GM10847 (cell line): ENCODE data around the gene CD300LF.

ENCODE experiments used
- POLR2A ChIP-seq: IDR thresholded peaks from 2 replicates; pipeline ENCODE4 v1.6.1; 2011; ENCODE audit not compliant: insufficient read length; ENCODE audit errors: extremely low read depth

Gene CD300LF

DNA sequence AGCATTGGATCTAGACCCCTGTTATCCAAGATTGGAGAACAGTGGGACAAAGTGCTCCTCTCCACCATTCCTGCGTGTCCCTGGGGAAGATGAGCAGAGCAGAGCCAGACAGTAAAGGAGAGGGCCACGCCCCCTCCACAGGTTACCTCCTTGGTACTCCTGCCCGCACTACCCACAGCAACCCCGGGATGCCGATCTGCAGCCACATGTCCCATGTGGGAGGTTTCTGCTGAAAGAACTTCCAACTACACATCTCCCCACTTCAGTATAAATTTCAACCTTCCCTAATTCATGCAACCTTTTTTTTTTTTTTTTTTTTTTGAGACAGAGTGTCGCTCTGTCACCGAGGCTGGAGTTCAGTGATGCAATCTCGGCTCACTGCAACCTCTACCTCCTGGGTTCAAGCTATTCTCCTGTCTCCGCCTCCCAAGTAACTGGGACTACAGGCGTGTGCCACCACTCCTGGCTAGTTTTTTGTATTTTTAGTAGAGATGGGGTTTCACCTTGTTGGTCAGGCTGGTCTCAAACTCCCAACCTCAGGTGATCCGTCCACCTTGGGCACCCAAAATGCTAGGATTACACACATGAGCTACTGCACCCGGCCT is 26.6 kb upstream of the CD300LF start:
- TF ChIP-seq POLR2A: no peak

DNA sequence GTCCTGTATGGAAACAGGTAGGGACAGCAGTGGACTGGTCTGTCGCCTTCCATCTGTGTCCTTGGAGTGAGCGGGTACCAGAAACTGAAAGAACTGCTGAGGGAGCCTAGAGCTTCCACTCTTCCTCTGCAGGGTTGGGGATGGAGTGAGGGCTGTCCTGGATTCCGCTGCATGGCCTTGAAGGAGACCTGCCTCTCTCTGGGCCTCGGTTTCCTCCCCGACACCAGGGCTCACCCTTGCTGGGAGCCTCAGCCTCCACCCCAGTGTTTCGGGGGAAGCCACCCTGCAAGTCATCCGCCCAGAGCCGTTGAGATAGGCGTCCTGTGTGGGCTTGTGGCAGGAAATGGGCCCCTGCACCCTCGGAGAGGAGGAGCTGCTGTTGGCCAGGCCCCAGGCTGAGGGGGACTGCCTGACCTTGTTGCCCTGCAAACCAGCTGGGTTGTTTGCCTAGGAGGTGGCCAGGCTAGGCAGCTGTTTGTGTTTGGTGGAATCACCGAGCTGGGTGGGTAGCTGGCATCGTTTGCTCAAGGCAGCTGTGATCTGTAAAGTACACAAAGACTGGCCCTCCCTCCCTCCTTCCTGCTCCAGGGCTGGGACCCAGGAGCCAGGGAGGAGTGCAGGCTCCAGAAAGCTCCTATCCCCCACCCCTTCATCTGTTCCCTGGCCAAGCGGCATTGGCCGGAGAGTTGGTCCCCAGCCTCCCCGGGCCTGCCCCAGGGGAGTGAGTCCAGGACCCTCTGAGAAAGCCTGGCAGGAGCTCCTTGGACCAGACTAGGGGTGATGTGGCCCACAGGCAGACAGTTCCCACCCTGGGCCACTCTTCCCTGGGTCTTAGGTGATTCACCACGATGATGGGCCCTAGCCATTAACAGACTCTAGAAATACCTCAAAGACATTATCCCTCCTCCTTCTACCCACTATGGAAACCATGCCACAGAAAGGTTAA is 25.6 kb upstream of the CD300LF start:
- peak; percentile 51 for TF ChIP-seq POLR2A

DNA sequence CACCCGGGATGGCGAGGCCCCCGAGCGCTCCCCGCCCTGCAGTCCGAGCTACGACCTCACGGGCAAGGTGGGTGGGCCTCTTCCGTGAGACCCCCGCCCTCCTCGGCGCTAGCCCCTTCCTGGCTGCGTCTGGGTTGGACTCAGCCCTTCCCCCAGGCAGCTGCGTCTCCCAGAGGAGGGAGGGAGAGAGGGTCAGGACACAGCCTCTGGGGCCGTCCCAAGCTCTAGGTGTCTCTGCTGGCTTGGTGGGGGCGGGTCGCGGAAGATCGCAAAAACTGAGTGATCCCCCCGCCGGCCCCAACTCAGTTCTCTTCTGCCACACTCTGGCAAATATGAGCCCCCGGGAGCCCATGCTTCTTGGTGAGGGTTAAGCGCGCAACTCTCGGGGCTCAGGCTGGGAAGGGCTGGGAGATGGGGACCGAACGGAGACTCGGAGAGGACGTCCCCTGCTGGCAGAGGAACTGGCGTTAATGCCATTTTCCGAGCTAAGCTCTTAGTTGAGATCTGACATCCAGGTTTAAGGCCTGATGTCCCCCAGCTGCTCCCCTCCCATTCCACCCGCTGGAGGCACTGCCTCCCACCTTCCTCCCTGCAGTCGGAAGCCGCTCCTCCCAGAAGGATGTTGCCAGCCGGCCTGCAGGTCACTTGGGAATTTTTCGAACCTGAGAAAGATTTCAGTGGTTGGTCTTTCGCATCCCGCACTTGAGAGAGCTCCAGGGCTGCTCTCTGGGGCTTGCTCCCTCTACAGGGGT is 24.8 kb upstream of the CD300LF start:
- TF ChIP-seq POLR2A: no peak

DNA sequence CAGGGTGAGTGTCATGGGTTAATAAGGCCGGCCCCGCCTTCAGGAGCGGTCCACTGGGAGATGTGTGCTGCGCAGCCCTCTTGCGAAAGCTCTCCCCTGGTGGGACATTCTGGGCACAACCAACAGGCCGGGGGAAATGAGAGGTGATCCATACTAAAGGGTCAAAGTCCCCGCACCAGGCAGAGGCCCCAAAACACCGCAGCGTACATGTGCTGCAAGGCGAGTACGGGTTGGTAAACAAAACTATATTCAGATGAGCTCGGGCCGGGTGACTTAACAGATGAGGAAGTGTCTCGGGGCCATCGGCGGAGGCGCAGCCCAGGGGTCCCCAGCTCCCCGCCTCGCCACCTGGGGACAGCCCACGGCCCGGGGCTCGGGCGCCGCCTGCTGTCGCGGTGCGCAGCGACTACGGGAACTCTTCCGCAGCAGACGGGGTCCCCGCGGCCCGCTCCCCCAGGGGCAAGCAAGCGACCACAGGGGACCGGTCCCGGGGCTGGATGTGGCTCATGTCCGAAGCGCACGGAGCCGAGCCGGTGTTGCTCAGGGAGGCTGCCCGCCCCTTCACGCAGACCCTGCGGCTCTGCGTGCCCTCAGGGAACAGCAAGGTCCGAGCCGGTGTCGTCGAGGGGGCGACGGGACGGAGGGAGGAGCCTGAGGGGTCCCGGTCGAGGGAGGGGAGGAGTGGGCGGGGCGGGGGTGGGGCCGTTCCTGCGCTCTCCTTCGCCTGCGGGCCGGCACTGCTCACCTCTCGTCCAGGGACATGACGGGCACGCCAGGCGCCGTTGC is 24.0 kb upstream of the CD300LF start, which contains the start of gene RAB37:
Gene RAB37 (plus strand): TSS at position 744 of the 786 bp plus-strand sequence. CDS start 17 bp downstream, at position 761.
- TF ChIP-seq POLR2A: no peak

DNA sequence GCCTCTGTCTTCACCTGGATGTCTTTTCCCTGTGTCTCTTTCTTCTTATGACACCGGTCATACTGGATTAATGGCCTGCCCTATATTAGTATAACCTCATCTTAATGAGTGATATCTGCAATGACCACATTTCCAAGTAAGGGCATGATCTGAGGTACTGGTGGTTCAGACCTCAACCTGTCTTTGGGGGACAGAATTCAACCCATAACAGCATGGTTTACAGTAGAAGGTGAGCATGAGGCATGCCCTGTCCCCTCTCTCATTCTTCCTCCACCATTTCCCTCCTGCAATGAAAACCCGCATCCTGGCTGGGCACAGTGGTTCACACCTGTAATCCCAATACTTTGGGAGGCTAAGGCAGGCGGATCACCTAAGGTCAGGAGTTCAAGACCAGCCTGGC is 21.5 kb upstream of the CD300LF start:
- TF ChIP-seq POLR2A: no peak

DNA sequence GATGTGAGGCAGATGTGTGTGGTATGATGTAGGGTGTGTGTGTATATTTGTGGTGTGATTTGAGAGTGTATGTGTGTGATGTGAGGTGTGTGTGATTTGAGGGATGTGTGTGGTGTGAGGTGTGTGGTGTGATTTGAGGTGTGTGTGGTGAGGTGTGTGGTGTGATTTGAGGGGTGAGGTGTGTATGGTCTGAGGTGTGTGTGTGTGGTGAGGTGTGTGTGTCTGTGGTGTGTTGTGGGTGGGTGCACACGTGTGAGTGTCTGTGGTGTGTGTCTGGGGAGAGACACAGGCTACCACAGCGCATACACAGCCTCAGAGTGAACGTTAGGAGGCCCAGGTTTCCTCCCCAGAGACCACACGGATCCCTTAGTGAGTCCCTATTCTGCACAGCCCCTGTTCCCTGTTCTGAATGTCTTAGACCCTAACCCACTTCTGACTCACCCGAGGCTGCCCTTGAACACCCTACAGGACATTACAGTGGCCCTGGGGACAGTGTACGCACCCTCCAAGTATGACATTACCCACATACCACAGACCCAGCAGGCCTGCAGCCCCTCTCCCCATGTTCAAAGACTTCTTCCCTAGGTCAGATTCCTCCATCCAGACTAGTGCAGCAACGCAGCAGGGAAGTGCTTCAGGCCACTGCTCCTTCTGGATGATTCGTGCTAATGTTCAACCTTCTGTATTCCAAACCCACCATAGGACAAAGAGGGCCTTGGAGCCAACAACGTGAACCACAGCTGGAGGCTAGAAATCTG is 20.8 kb upstream of the CD300LF start:
- TF ChIP-seq POLR2A: no peak

DNA sequence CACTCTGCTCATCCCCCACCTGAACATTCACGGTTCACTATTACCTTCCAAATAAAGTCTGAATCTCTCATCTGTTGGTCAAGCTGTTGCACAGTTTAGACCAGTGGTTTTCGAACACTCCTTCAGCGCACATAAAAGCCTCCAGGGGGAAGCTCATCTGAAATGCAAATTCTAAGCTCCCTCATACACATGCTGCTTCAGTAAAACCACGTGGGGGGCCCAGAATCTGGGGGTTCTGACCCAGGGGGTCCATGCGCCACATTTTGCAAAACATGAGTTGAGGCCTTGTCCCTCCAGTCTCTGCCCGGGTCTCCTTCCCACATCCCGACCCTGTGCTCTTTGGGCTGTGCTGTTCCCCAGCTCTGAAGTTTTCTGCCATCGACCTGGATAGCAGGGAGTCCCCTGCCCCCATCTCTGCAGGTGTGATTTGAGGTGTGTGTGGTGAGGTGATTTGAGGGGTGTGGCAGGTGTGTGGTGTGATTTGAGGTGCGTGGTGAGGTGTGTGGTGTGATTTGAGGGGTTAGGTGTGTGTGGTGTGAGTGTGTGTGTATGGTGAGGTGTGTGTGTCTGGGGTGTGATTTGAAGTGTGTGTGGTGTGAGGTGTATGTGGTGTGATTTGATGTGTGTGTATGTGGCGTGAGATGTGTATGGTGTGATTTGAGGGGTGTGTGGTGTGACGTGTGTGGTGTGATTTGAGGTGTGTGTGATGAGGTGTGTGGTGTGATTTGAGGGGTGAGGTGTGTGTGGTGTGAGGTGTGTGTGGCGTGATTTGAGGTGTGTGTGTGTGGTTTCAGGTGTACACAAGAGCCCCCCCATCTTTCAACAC is 19.5 kb upstream of the CD300LF start:
- no peak for TF ChIP-seq POLR2A

DNA sequence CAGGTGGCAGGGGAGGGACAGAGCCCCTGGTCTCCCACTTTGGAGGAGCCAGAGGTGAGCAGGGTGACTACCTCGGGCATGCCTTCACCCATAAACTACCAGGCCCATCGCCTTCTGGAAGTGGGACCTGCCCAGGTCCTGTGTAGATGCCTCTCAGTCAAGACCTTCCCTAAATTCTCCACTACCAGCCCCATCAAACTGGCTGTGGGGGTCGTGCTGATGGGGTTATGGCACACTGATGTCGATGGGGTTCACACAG is 18.6 kb upstream of the CD300LF start:
- no peak for TF ChIP-seq POLR2A

DNA sequence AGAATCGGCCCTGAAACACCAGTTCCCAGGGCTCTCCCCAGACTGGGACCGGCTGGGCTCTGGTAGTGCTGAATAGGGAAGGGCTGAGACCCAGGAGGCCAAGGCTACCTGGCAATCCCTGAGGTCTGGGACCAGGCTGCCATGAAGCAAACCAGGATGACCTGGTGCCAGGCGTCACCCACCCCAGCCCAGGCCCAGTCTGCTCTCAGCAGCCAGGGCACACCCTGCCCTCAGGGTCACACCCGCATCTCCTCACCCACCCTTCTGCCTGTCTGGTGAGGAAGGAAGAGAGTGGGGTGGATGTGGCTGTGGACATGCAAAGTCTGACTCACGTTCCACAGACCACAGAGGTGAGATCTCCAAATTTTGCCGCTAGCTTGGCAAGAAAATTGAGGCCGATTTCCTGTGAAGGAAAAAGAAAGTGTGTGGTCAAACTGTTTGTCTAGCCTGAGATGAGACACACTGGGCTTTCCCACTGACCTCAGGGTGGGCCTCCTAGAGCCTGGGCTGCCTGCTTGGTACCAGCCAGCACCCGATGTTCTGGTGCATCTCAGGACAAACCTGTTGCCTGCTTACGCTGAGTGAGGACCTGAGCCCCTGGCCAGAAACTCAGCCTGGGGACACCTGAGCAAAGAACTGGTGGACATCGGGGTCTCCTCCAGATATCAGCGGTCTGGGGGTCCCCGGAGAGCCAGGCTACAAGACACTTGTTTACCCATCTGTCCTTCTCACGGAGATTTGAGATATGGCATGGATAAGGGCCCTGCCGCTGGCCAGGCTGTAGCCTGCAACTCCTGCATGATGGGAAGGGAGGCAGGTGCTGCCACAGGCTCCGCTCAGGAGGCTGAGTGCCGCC is 18.0 kb upstream of the CD300LF start:
- no peak for TF ChIP-seq POLR2A

DNA sequence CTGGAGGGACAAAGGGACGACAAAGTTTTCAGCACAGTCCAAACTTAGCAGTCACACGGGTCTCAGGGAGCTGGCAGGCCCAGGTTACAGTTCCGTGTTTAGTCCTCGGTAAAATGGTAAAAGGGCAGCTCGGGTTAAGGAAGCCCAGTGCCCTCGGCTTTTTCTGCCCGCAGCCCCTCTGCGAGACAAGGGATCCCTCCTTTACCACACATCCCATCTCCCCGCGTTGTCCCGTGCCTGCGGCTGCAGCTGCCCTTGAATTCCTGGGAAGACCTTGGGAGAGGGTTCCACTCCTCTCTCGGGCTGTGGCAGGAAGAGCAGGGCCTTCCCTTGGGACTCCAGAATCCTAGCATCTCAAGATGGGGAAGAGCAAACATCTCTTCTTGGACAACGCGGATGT is 17.1 kb upstream of the CD300LF start:
- no peak for TF ChIP-seq POLR2A

DNA sequence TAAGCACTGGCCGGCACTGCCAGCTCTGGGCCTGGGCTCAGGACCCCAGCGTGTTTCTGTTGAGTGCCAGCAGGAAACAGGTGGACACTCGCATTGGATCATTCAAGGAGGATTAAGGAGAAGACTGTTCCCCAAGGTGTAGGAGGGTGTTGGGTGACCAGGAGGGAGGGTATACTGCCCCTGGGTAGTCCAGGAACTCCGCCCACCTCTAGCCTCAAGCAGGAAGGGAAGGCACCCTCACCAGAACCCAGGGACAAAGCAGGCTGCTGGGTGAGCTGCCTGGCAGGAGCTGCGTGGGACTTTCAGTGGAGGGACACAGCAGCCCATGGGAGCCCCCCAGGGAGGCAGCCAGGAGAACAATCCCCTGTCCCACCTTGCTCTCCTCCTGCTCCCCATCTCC is 16.6 kb upstream of the CD300LF start:
- no peak for TF ChIP-seq POLR2A

DNA sequence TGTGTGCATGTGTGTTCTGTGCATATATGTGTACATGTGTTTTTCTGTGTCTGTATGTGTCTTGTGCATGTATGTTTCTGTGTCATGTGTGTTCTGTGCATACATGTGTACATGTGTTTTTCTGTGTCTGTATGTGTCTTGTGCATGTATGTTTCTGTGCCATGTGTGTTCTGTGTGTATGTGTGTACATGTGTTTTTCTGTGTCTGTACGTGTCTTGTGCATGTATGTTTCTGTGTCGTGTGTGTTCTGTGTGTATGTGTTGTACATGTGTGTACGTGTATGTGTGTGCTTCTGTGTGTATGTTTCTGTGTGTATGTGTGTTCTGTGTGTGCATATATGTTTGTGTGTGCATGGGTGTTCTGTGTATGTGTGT is 16.0 kb upstream of the CD300LF start:
- TF ChIP-seq POLR2A: no peak

DNA sequence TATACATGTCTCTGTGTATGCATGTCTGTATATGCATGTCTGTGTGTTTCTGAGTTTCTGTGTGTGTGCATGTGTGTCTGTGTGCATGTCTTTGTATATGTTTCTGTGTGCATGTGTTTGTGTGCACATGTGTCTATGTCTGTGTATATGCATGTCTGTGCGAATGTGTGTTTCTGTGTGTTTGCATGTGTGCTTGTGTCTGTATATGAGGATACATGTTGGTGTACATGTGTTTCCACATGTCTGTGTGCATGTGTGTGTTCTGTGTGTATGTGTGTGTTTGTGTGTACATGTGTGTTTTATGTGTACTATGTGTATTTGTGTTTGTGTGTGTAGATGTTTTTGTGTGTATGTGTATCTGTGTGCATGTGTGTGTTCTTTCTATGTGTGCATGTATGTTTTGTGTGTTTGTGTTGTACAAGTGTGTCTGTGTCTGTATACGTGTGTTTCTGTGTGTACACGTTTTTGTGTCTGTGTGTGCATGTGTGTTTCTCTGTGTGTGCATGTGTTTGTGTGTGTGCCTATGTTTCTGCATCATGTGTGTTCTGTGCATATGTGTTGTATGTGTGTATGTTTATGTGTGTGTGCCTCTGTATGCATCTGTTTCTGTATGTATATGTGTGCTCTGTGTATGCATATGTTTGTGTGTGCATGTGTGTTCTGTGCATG is 15.4 kb upstream of the CD300LF start:
- no peak for TF ChIP-seq POLR2A

DNA sequence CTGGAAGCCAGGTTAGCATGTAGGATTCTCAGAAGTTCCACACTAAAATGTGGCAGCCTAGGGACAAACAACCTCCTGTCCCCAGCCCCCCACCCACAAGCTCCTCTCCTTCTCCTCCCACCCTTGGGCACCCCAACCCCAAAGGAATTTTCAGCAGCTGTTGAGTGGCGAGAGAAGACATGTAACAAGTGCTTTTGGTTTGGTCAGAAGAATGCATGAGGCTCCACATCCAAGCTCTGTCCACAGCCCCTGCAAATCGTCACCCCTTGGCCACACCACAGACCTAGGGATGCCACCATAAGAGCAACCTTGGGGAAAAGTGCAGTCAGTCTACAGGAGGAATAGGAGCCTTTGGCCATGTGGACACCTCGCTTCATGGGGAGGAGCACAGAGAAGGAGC is 12.4 kb upstream of the CD300LF start:
- TF ChIP-seq POLR2A: no peak
